Measurements from ENCODE around the gene HAPLN1. TPM values are rescaled to one million over a fixed set of nuclear protein-coding genes. Genes with fewer than 3 reads are reported as not detected.
A peak's percentile ranks its signal among the peaks of the same experiment; 100 is the strongest.
"Not testable (repeated sequence)": the region's sequence is repeated elsewhere in the genome, so short reads cannot be mapped to it uniquely, and the experiment has no call there.

Gene HAPLN1
- not detected for total RNA-seq

- Mint-ChIP-seq H3K9me3 (no peaks in the 10 kb centered on the region), H3K36me3 (peaks cover 0 to 6% of the 10 kb centered on the region in 2 donors), H3K27ac (no peak within 1 kb of the TSS)
- ATAC-seq = no peak
- DNase-seq (ENCODE audit: low spot score in 2 of 2) = no peak
These were observed at the start of gene HAPLN1 for GRCh38 chr5:83720836-83721537. Gene HAPLN1, minus strand, starts transcription at chr5:83720855. Its CDS starts 47,332 bp downstream, at chr5:83673523.

- H3K9me3 Mint-ChIP-seq = peaks cover 5% of the 10 kb centered on the region in 2 donors
- DNase-seq (ENCODE audit: low spot score in 2 of 2) (no peak), ATAC-seq (no peak)
- no peak overlapping the region for H3K27ac Mint-ChIP-seq
- H3K36me3 Mint-ChIP-seq = peaks cover 0 to 7% of the 10 kb centered on the region in 2 donors
These were observed 46.8 kb upstream of the HAPLN1 start for GRCh38 chr5:83767409-83767992.

GRCh38 chr5:83764101-83764500 is 43.4 kb upstream of the HAPLN1 start:
- DNase-seq (ENCODE audit: low spot score in 2 of 2) (no peak), ATAC-seq (no peak)
- no peak overlapping the region for H3K27ac Mint-ChIP-seq
- H3K9me3 Mint-ChIP-seq = peaks cover 5% of the 10 kb centered on the region in 2 donors
- peaks cover 0 to 7% of the 10 kb centered on the region in 2 donors for H3K36me3 Mint-ChIP-seq

GRCh38 chr5:83760579-83760978 is 39.9 kb upstream of the HAPLN1 start:
- DNase-seq (ENCODE audit: low spot score in 2 of 2) (no peak), ATAC-seq (no peak)
- Mint-ChIP-seq H3K27ac (no peak overlapping the region), H3K36me3 (no peaks in the 10 kb centered on the region), H3K9me3 (peaks cover 10 to 12% of the 10 kb centered on the region in 2 donors)

- peak in 1 of 2 donors; percentile 28 for ATAC-seq
- DNase-seq (ENCODE audit: low spot score in 2 of 2) = no peak
- Mint-ChIP-seq H3K27ac (no peak overlapping the region), H3K9me3 (peaks cover 8 to 24% of the 10 kb centered on the region in 2 donors), H3K36me3 (peaks cover 0 to 4% of the 10 kb centered on the region in 2 donors)
These were observed 32.0 kb upstream of the HAPLN1 start for GRCh38 chr5:83752700-83753099.

GRCh38 chr5:83751201-83751600 is 30.5 kb upstream of the HAPLN1 start:
- Mint-ChIP-seq H3K36me3 (peaks cover 0 to 4% of the 10 kb centered on the region in 2 donors), H3K27ac (no peak overlapping the region), H3K9me3 (peaks cover 4 to 16% of the 10 kb centered on the region in 2 donors)
- ATAC-seq = no peak
- no peak for DNase-seq (ENCODE audit: low spot score in 2 of 2)

- DNase-seq (ENCODE audit: low spot score in 2 of 2) (no peak), ATAC-seq (no peak)
- Mint-ChIP-seq H3K9me3 (peaks cover 4 to 16% of the 10 kb centered on the region in 2 donors), H3K27ac (no peak overlapping the region), H3K36me3 (peaks cover 0 to 4% of the 10 kb centered on the region in 2 donors)
These were observed 30.1 kb upstream of the HAPLN1 start for GRCh38 chr5:83750749-83751148.

GRCh38 chr5:83745816-83746215 is 25.2 kb upstream of the HAPLN1 start:
- Mint-ChIP-seq H3K9me3 (peaks cover 4 to 11% of the 10 kb centered on the region in 2 donors), H3K27ac (no peak overlapping the region), H3K36me3 (no peaks in the 10 kb centered on the region)
- DNase-seq (ENCODE audit: low spot score in 2 of 2) = no peak
- ATAC-seq = no peak

- H3K36me3 Mint-ChIP-seq = no peaks in the 10 kb centered on the region
- ATAC-seq (no peak), DNase-seq (ENCODE audit: low spot score in 2 of 2) (no peak)
- no peak overlapping the region for H3K27ac Mint-ChIP-seq
- peaks cover 0 to 7% of the 10 kb centered on the region in 2 donors for H3K9me3 Mint-ChIP-seq
These were observed 24.2 kb upstream of the HAPLN1 start for GRCh38 chr5:83744821-83745220.

GRCh38 chr5:83742089-83742488 is 21.4 kb upstream of the HAPLN1 start:
- H3K36me3 Mint-ChIP-seq = no peaks in the 10 kb centered on the region
- no peaks in the 10 kb centered on the region for H3K9me3 Mint-ChIP-seq

GRCh38 chr5:83741571-83741970 is 20.9 kb upstream of the HAPLN1 start:
- no peaks in the 10 kb centered on the region for H3K9me3 Mint-ChIP-seq
- DNase-seq (ENCODE audit: low spot score in 2 of 2) = no peak

More at GRCh38 chr5:83742089-83742488, 21.4 kb upstream of the HAPLN1 start:
- ATAC-seq = no peak
- H3K27ac Mint-ChIP-seq = no peak overlapping the region
- no peak for DNase-seq (ENCODE audit: low spot score in 2 of 2)

GRCh38 chr5:83740741-83741140 is 20.1 kb upstream of the HAPLN1 start:
- ATAC-seq (no peak), DNase-seq (ENCODE audit: low spot score in 2 of 2) (no peak)
- H3K9me3 Mint-ChIP-seq = no peaks in the 10 kb centered on the region
- no peaks in the 10 kb centered on the region for H3K36me3 Mint-ChIP-seq
- H3K27ac Mint-ChIP-seq = no peak overlapping the region

More at GRCh38 chr5:83741571-83741970, 20.9 kb upstream of the HAPLN1 start:
- no peak overlapping the region for H3K27ac Mint-ChIP-seq
- ATAC-seq = no peak
- H3K36me3 Mint-ChIP-seq = no peaks in the 10 kb centered on the region

- ATAC-seq; H3K27ac Mint-ChIP-seq; H3K9me3 Mint-ChIP-seq; H3K36me3 Mint-ChIP-seq; DNase-seq (ENCODE audit: low spot score in 2 of 2): not testable (repeated sequence)
These were observed 15.5 kb upstream of the HAPLN1 start for GRCh38 chr5:83736169-83736568.

GRCh38 chr5:83735058-83735457 is 14.4 kb upstream of the HAPLN1 start:
- ATAC-seq; H3K36me3 Mint-ChIP-seq; DNase-seq (ENCODE audit: low spot score in 2 of 2); H3K9me3 Mint-ChIP-seq; H3K27ac Mint-ChIP-seq: not testable (repeated sequence)

- H3K36me3 Mint-ChIP-seq = no peaks in the 10 kb centered on the region
- DNase-seq (ENCODE audit: low spot score in 2 of 2) (no peak), ATAC-seq (no peak)
- H3K27ac Mint-ChIP-seq = no peak overlapping the region
- peaks cover 5 to 9% of the 10 kb centered on the region in 2 donors for H3K9me3 Mint-ChIP-seq
These were observed 11.0 kb upstream of the HAPLN1 start for GRCh38 chr5:83731638-83732037.

- DNase-seq (ENCODE audit: low spot score in 2 of 2) (no peak), ATAC-seq (no peak)
- Mint-ChIP-seq H3K27ac (no peak overlapping the region), H3K36me3 (no peaks in the 10 kb centered on the region), H3K9me3 (peaks cover 3 to 4% of the 10 kb centered on the region in 2 donors)
These were observed 8.7 kb upstream of the HAPLN1 start for GRCh38 chr5:83729362-83729761.

GRCh38 chr5:83726912-83727311 is 6.3 kb upstream of the HAPLN1 start:
- Mint-ChIP-seq H3K9me3 (no peaks in the 10 kb centered on the region), H3K27ac (no peak overlapping the region), H3K36me3 (no peaks in the 10 kb centered on the region)
- DNase-seq (ENCODE audit: low spot score in 2 of 2) (no peak), ATAC-seq (no peak)

- DNase-seq (ENCODE audit: low spot score in 2 of 2) (no peak), ATAC-seq (no peak)
- H3K9me3 Mint-ChIP-seq = no peaks in the 10 kb centered on the region
- no peak overlapping the region for H3K27ac Mint-ChIP-seq
- H3K36me3 Mint-ChIP-seq = peaks cover 0 to 6% of the 10 kb centered on the region in 2 donors
These were observed 4.3 kb upstream of the HAPLN1 start for GRCh38 chr5:83724935-83725334.
